ENCODE measurements around the gene SEPTIN1. TPM values are rescaled to one million over a fixed set of nuclear protein-coding genes. Genes with fewer than 3 reads are reported as not detected.

Gene SEPTIN1
- total RNA-seq, 2 donors from 2014 or later: 192 to 207 TPM

DNA sequence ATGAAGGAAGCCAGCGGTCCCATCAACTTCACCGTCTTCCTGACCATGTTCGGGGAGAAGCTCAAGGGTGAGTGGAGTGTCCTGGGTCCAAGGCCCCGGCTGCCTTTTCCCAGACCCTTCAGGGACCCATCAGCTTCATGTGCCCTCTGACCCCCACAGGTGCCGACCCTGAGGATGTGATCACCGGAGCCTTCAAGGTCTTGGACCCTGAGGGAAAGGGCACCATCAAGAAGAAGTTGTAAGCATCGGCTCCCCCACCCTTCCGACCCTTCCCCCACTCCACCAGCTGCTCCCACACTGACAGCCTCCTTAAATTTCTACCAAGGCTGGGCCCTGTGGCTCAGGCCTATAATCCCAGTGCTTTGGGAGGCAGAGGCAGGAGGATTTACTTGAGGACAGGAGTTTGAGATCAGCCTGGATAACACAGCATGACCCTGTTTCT is 5.9 kb downstream of the SEPTIN1 start:
- DNase-seq (ENCODE audit: low spot score) (no peak), ATAC-seq (no peak)
- Mint-ChIP-seq H3K9me3 (no peaks in the 10 kb centered on the region), H3K36me3 (peaks cover 6% of the 10 kb centered on the region), H3K27me3 (no peaks in the 10 kb centered on the region), H3K27ac (peak overlapping the region; percentile 96 to 100), H3K4me1 (ENCODE audit: low read depth in 2 of 2) (peaks cover 29 to 36% of the 10 kb centered on the region in 2 donors), H3K4me3 (no peak overlapping the region)

DNA sequence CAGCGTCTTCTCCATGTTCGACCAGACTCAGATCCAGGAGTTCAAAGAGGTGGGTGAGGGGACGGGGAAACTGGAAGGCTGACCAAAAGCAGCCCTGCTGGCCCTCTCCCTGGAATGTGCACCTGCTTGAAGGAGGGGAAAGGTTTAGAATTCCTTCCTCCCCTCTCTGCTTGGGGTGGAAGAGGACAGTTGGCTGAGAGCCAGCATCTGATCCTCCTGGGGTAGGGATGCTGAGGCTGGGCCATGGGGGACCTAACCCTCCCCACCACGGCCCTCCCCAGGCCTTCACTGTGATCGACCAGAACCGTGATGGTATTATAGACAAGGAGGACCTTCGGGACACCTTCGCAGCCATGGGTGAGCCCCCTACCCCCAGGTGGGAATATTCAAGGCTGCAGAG is 6.5 kb downstream of the SEPTIN1 start:
- Mint-ChIP-seq H3K27me3 (no peaks in the 10 kb centered on the region), H3K9me3 (no peaks in the 10 kb centered on the region), H3K27ac (peak overlapping the region in 1 of 2 donors; percentile 68), H3K4me1 (ENCODE audit: low read depth in 2 of 2) (peaks cover 34 to 41% of the 10 kb centered on the region in 2 donors), H3K36me3 (peaks cover 6% of the 10 kb centered on the region), H3K4me3 (no peak overlapping the region)
- no peak for ATAC-seq
- DNase-seq (ENCODE audit: low spot score): no peak

DNA sequence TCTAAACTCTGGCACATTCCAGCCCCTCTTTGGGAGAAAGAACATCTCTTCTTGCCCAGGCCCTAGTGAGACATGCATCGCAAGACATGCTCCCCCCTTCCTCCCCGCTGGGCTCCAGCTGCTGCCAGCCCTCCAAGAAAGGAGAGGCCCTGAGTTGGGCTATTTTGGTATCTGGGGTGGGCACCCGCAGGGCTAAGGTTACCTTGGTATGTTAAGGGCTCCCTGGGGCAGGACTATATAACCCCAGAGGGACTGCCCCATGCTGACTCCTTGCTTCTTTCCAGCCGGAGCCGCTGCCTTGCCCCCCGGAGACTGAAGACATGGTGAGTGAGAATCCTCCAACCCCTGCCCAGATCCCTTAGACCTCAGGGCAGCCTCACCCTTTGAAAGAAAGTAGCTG is 7.8 kb downstream of the SEPTIN1 start, which contains the start of gene MYL11:
TSS of gene MYL11 (plus strand) at position 265 of the 400 bp plus-strand sequence. CDS start at position 321, 56 bp downstream.
- Mint-ChIP-seq H3K9me3 (no peaks in the 10 kb centered on the region), H3K36me3 (no peaks in the 10 kb centered on the region), H3K27ac (peak within 1 kb of the TSS in 1 of 2 donors; percentile 68), H3K4me3 (no peak within 1 kb of the TSS), H3K4me1 (ENCODE audit: low read depth in 2 of 2) (peaks cover 29% of the 10 kb centered on the region in 2 donors), H3K27me3 (no peaks in the 10 kb centered on the region)
- ATAC-seq: no peak
- DNase-seq (ENCODE audit: low spot score): no peak

DNA sequence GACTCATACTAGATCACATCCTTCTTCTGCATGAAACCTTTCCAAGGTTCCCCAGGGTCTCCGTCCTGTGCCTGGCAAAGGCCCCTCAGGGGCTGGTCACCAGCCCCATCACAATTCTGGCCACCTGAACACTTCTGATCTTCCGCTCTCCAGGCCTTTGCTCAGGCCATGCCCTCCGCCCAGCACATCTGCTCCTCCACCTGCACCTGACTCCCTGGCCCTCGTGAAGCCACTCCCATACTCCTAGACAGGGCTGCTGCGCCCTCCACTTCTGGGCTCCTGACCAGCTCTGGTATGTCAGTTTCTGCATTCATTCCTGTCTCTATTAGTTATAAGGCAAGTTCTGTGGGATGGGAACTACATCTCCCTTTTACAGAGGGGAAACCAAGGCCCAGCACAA is 9.6 kb downstream of the SEPTIN1 start:
- H3K4me1 Mint-ChIP-seq (ENCODE audit: low read depth in 2 of 2): peaks cover 34 to 37% of the 10 kb centered on the region in 2 donors
- no peaks in the 10 kb centered on the region for H3K9me3 Mint-ChIP-seq
- H3K27ac Mint-ChIP-seq: peak overlapping the region; percentile 91 to 99
- ATAC-seq (no peak), DNase-seq (ENCODE audit: low spot score) (no peak)
- H3K27me3 Mint-ChIP-seq: no peaks in the 10 kb centered on the region
- peak overlapping the region; percentile 61 for H3K4me3 Mint-ChIP-seq
- no peaks in the 10 kb centered on the region for H3K36me3 Mint-ChIP-seq

DNA sequence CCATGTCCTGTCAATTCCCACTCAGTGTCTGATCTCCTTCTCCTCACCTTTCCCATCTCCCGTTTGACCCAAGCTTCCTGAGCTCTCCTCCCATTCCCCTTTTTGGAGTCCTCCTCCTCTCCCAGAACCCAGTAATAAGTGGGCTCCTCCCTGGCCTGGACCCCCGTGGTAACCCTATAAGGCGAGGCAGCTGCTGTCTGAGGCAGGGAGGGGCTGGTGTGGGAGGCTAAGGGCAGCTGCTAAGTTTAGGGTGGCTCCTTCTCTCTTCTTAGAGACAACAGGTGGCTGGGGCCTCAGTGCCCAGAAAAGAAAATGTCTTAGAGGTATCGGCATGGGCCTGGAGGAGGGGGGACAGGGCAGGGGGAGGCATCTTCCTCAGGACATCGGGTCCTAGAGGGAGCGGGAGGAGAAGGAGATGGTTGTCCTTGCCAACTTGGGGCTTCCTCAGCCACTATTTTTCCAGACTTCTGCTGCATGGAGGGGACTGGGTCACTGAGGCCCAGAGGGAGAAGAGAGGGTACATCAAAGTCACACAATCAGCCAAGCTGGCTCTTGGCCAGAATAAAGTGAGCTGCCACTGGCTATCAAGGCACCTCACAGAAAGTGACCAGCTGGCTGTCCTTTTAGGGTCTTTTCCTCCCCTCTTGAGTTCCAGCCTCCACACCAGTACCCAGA is 10.2 kb downstream of the SEPTIN1 start:
- DNase-seq (ENCODE audit: low spot score): no peak
- Mint-ChIP-seq H3K27ac (peak overlapping the region; percentile 91 to 99), H3K4me3 (peak overlapping the region; percentile 83), H3K36me3 (no peaks in the 10 kb centered on the region), H3K27me3 (no peaks in the 10 kb centered on the region), H3K4me1 (ENCODE audit: low read depth in 2 of 2) (peaks cover 34 to 37% of the 10 kb centered on the region in 2 donors), H3K9me3 (no peaks in the 10 kb centered on the region)
- ATAC-seq: no peak

DNA sequence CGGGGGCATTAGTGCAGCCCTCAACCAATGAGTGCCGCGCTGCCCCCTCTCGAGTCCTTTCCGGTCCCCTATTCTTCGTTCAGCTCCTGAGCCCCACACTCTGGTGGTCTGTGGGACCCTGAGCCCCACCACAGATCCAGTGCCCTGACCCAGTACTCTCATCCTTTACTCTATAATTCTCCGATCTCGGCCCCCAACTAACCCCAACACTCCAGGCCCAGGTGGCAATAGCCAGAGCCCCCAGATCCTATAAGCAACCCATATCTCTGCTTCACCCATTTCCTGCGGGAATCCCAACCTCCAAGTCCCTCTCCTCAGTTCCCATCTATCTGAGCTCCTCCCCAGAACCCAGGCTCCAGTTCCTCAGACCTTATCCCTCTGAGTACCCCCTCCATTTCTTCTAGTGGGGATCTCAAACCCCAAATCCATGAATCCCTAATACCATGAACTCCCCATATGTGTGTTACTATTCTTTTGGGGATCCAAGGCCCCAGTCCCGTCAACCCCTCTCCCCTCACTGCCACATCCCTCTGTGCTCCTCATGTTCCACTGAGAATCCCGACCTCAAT is 11.0 kb downstream of the SEPTIN1 start:
- Mint-ChIP-seq H3K4me3 (peak overlapping the region; percentile 83), H3K27me3 (no peaks in the 10 kb centered on the region), H3K4me1 (ENCODE audit: low read depth in 2 of 2) (peaks cover 40 to 42% of the 10 kb centered on the region in 2 donors), H3K36me3 (no peaks in the 10 kb centered on the region), H3K27ac (peak overlapping the region; percentile 91 to 99), H3K9me3 (no peaks in the 10 kb centered on the region)
- DNase-seq (ENCODE audit: low spot score) (no peak), ATAC-seq (no peak)

DNA sequence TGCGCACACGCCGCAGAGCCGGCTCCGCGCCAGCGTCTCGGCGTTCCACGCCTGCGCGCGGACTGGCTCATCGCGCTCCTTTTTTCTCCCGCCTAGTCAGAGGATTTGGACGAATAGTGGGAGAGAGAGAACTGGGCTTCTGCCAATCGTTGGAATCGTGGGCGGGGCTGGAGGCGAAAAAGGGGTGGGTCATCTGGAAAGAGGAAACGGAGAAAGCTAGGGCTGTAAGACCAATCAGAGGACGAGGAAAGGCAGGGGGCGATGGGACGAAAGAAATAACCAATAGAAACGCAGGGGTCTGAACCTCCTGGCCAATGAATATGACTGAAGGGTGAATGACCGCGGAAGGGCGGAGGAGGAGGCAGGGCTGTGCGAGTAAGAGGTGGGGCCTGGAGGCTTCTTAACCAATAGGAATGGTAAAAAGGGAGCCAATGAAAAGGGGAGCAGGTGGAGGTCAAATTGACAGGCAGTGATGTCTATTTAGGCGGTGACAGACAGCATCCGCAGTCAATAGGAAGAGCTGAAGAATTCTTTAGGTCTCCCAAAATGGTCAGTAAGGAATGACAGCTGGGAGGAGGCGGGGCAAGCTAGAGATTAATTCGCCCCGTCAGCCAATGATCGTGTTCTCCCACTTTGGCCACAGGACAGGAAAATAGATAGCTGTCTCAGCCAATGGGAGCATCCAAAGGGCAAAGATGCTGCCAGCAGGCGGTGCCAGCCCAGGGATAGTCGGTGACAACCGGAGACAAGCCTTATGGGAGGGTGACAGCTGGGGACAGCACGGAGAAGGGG is 11.7 kb downstream of the SEPTIN1 start, which contains the start of gene TBC1D10B:
TSS of gene TBC1D10B (minus strand) at position 39 of the 792 bp plus-strand sequence. CDS start 311 bp downstream, outside the sequence.
- peak; percentile 91 to 92 for ATAC-seq

DNA sequence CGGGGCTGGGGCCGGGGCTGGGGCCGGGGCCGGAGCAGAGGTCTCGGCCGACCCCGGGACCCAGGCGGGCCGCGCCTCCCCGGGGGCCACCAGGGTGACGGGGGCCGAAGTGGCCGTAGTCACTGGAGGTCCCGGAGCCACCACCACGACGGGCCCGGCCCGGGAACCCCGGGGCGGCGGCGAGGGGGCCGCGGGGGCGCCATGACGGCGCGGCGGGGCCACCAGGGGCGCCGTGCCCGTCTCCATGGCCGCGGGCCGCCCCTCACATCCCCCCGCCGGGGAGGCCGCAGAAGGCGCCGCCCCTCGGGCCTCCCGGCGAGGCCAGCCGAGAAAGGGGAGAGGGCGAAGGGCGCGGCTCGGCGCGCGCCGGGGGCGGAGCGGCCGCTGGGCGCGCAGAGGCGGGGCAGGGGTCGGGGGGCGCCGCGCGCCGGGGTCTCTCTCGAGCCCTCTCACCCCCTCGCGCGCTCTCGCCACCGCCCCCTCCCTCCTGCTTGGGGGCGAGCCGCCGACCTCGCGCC is 12.4 kb downstream of the SEPTIN1 start:
- no peaks in the 10 kb centered on the region for H3K9me3 Mint-ChIP-seq
- H3K27ac Mint-ChIP-seq: peak overlapping the region; percentile 91 to 99
- H3K27me3 Mint-ChIP-seq: no peaks in the 10 kb centered on the region
- H3K36me3 Mint-ChIP-seq: no peaks in the 10 kb centered on the region
- DNase-seq (ENCODE audit: low spot score) (no peak), ATAC-seq (peak in 1 of 2 donors; percentile 3)
- peaks cover 49% of the 10 kb centered on the region in 2 donors for H3K4me1 Mint-ChIP-seq (ENCODE audit: low read depth in 2 of 2)
- peak overlapping the region; percentile 83 for H3K4me3 Mint-ChIP-seq

More for the DNA sequence above, 11.7 kb downstream of the SEPTIN1 start, which contains the start of gene TBC1D10B:
- Mint-ChIP-seq H3K4me3 (peak within 1 kb of the TSS; percentile 90), H3K27ac (peak within 1 kb of the TSS; percentile 91 to 99), H3K27me3 (no peaks in the 10 kb centered on the region), H3K4me1 (ENCODE audit: low read depth in 2 of 2) (peaks cover 43 to 44% of the 10 kb centered on the region in 2 donors), H3K36me3 (no peaks in the 10 kb centered on the region), H3K9me3 (no peaks in the 10 kb centered on the region)
- DNase-seq (ENCODE audit: low spot score): peak; percentile 99

DNA sequence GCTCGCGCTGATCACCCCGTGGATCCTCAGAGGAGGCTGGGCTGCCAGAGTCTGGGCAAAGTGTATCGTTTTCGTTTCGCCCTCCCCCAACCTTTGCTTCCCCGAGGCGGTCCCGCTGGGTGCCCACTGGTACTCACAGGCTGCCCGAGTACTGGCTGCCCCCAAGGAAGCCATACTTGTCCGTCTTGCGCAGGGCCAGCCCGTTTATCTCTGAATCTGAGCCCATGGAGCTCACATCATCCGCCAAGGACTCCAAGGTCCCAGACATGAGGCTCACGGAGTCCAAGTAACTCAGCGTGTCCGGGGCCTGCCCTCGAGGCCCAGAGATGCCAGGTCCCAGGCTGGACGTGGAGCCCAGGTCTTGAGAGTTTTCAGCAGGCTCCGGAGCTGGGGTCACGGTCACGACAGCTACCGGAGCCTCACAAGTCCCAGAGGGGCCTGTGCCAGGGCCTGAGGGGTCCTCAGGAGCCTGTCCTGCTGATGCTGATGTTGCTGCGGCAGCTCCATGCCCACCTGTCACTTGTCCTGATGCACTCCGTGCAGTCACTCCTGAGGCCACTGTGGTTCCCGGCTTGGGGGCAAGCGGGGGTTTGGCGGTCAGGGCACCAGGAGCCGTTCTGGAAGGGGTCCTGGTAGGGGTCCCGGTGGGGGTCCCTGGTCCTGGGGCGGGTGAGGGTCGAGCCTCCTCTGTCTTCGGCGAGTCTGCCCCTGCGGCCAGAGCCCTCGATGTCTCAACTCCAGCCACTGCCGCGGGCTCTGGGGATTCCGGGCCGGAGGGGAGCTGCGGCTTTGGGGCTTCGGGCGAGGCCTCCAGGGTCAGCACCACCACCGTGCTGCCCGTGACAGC is 13.0 kb downstream of the SEPTIN1 start:
- DNase-seq (ENCODE audit: low spot score): no peak
- no peaks in the 10 kb centered on the region for H3K27me3 Mint-ChIP-seq
- H3K27ac Mint-ChIP-seq: peak overlapping the region; percentile 43 to 79
- no peaks in the 10 kb centered on the region for H3K36me3 Mint-ChIP-seq
- peaks cover 49 to 50% of the 10 kb centered on the region in 2 donors for H3K4me1 Mint-ChIP-seq (ENCODE audit: low read depth in 2 of 2)
- H3K4me3 Mint-ChIP-seq: peak overlapping the region; percentile 90
- ATAC-seq: no peak
- H3K9me3 Mint-ChIP-seq: no peaks in the 10 kb centered on the region

DNA sequence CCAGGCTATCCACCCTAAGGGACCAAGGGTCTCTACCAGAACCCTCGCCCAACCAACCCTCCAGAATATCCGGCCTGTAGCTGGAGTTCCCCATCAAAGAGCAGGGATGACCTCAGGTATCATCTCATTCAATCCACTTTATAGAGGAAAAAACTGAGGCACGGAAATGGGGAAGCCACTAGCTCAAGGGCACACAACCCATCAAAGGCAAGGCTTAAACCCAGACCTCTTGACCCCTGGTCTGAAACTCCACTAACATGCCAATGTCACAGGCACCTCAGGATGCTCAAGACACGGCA is 13.6 kb downstream of the SEPTIN1 start:
- Mint-ChIP-seq H3K27ac (peak overlapping the region; percentile 43 to 79), H3K9me3 (no peaks in the 10 kb centered on the region), H3K4me3 (peak overlapping the region; percentile 90), H3K27me3 (no peaks in the 10 kb centered on the region), H3K4me1 (ENCODE audit: low read depth in 2 of 2) (peaks cover 49 to 50% of the 10 kb centered on the region in 2 donors), H3K36me3 (no peaks in the 10 kb centered on the region)
- ATAC-seq: no peak
- DNase-seq (ENCODE audit: low spot score): no peak

DNA sequence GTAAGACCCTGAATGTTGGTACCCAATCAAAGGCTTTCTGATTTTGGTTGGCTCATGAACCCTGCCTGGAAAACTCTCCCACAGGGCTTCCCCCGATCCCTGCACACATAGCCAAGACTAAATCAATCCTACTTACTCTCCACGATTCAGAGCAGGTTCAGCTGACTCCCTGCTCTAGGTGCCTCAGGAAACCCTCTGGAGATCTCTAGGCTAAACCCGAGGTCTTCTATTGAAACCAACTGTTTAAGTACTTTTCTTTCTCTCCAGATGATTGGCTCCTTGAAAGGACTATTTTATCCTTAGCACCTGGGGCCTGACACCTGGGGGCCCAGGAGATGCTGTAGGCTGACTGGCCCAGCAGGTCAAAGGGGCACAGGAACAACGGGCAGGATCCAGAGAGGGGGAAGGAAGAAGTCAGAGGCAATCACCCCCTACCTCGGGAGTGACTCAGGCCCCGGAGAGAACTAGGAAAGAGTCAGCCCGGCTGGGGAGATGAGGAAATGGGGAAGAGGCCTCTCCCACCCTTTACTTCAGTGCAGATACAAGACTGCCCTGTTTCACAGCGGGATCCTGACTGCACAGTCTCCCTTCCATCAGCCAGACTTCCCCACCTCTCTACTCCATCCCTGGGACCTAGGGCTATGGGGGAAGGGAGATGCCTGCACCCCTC is 14.1 kb downstream of the SEPTIN1 start:
- ATAC-seq (no peak), DNase-seq (ENCODE audit: low spot score) (no peak)
- Mint-ChIP-seq H3K9me3 (no peaks in the 10 kb centered on the region), H3K36me3 (peaks cover 2% of the 10 kb centered on the region), H3K27ac (peak overlapping the region; percentile 43 to 79), H3K4me3 (peak overlapping the region; percentile 90), H3K27me3 (no peaks in the 10 kb centered on the region), H3K4me1 (ENCODE audit: low read depth in 2 of 2) (peaks cover 50 to 52% of the 10 kb centered on the region in 2 donors)

DNA sequence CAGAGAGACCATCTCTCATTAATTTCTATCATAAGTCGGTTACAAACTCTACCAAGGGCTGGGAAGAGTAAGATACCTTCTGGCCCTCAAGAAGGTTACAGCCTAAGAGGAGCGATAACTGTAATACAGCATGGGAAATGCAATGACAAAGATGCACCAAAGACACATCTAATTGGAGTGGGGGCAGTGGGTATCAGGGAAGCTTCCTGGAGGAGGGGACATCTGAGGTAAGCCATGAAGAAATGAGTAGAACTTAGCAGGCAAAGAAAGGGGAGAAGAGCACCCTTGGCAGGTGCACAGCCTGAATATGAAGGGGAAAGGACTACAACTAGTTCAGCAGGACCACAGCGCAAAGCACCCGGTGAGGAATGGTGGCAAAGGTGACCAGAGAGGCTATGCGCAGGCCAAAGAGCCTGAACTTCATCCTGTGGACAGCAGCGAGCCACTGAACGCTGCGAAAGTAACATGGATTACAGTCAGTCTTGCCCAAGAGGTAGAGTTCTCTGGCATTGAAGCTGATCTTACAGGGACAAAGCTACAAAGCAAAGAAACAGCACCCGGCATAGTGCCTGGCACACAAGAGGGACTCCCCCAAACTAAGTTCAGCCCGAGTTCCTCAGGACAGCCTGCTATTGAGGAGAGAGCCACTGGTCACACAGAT is 14.9 kb downstream of the SEPTIN1 start:
- ATAC-seq (no peak), DNase-seq (ENCODE audit: low spot score) (no peak)
- H3K4me1 Mint-ChIP-seq (ENCODE audit: low read depth in 2 of 2): peaks cover 49 to 58% of the 10 kb centered on the region in 2 donors
- peak overlapping the region; percentile 19 to 79 for H3K27ac Mint-ChIP-seq
- H3K4me3 Mint-ChIP-seq: peak overlapping the region; percentile 90
- H3K9me3 Mint-ChIP-seq: no peaks in the 10 kb centered on the region
- H3K27me3 Mint-ChIP-seq: no peaks in the 10 kb centered on the region
- H3K36me3 Mint-ChIP-seq: peaks cover 10% of the 10 kb centered on the region

Data from natural killer cell treated with Interleukin-12 subunit alpha and Interleukin-12 subunit beta and Interleukin-15 and Interleukin-18, amount 100 ng/mL, for 72 hours (primary cell).